A204.1 (cell line): ENCODE results near the gene SAT1.

Source experiments
- FAIRE-seq: peaks from 2 replicates; lab custom pipeline; 2012; peaks lifted over from hg19 to GRCh38; lab: Jason Lieb, UNC

Gene SAT1

GRCh38 chrX:23776363-23776762 is 6.6 kb upstream of the SAT1 start:
- no peak for FAIRE-seq

GRCh38 chrX:23779025-23779424 is 3.9 kb upstream of the SAT1 start:
- no peak for FAIRE-seq

GRCh38 chrX:23782455-23782854 is 518 bp upstream of the SAT1 start:
- FAIRE-seq, result no peak

- FAIRE-seq, result no peak
Measured at GRCh38 chrX:23783589-23784469, 856 bp downstream of the SAT1 start.

- FAIRE-seq, result no peak
Measured at GRCh38 chrX:23784470-23785331, 1.7 kb downstream of the SAT1 start.

GRCh38 chrX:23785580-23785979 is 2.6 kb downstream of the SAT1 start:
- no peak for FAIRE-seq

- no peak for FAIRE-seq
Measured at GRCh38 chrX:23786268-23786815, 3.4 kb downstream of the SAT1 start.

- no peak for FAIRE-seq
Measured at GRCh38 chrX:23787745-23788118, 4.8 kb downstream of the SAT1 start.

GRCh38 chrX:23788521-23788920 is 5.5 kb downstream of the SAT1 start:
- FAIRE-seq, result no peak

GRCh38 chrX:23788946-23789345 is 6.0 kb downstream of the SAT1 start:
- no peak for FAIRE-seq

- no peak for FAIRE-seq
Measured at GRCh38 chrX:23789386-23790154, 6.6 kb downstream of the SAT1 start.

GRCh38 chrX:23790155-23790497 is 7.2 kb downstream of the SAT1 start:
- FAIRE-seq, result no peak

- no peak for FAIRE-seq
Measured at GRCh38 chrX:23792861-23793553, 10.0 kb downstream of the SAT1 start.

GRCh38 chrX:23795221-23795620 is 12.2 kb downstream of the SAT1 start:
- no peak for FAIRE-seq

- no peak for FAIRE-seq
Measured at GRCh38 chrX:23797371-23798128, 14.6 kb downstream of the SAT1 start.

- FAIRE-seq, result no peak
Measured at GRCh38 chrX:23799469-23800065, 16.6 kb downstream of the SAT1 start.

GRCh38 chrX:23802431-23802830 is 19.5 kb downstream of the SAT1 start:
- FAIRE-seq, result no peak

GRCh38 chrX:23803931-23804381 is 21.0 kb downstream of the SAT1 start:
- FAIRE-seq, result no peak

- FAIRE-seq, result no peak
Measured at GRCh38 chrX:23804578-23804977, 21.6 kb downstream of the SAT1 start.

- no peak for FAIRE-seq
Measured at GRCh38 chrX:23805389-23805788, 22.4 kb downstream of the SAT1 start.

GRCh38 chrX:23810279-23810678 is 27.3 kb downstream of the SAT1 start:
- FAIRE-seq, result no peak
